Skeletal muscle satellite cell (primary cell): ENCODE measurements around the gene RHOT2.

Experiments used
- H3K27me3 ChIP-seq: 2 replicates; pipeline ENCODE4 v1.7.0; 2013; ENCODE audit warnings: low read length; ENCODE audit not compliant: control insufficient read depth, insufficient read depth
- H3K36me3 ChIP-seq: 2 replicates; pipeline ENCODE4 v1.7.0; 2013; ENCODE audit warnings: mild to moderate bottlenecking, control low read depth, low read length; ENCODE audit not compliant: insufficient read depth
- H3K4me1 ChIP-seq: 2 replicates; pipeline ENCODE4 v1.7.0; 2013; ENCODE audit warnings: low read length; ENCODE audit not compliant: control insufficient read depth, insufficient read depth
- H3K4me2 ChIP-seq: 2 replicates; pipeline ENCODE4 v1.7.0; 2013; ENCODE audit warnings: mild to moderate bottlenecking, low read length
- H3K4me3 ChIP-seq: 2 replicates; pipeline ENCODE4 v1.7.0; 2013; ENCODE audit warnings: low read length
- H3K9ac ChIP-seq: 2 replicates; pipeline ENCODE4 v1.7.0; 2013; ENCODE audit warnings: mild to moderate bottlenecking, low read depth, low read length, moderate library complexity
- H3K9me3 ChIP-seq: replicated peaks from 2 replicates; pipeline ENCODE4 v1.7.0; 2013; ENCODE audit warnings: mild to moderate bottlenecking, control low read depth, low read length

RHOT2 gene

GRCh38 chr16:681746-682427 is 14.0 kb downstream of the RHOT2 start:
- peak overlapping the region; percentile 100 for H3K4me2 ChIP-seq
- peak overlapping the region; percentile 91 for H3K9ac ChIP-seq
- H3K9me3 ChIP-seq = no peaks in the 10 kb centered on the region
- peaks cover 35% of the 10 kb centered on the region for H3K36me3 ChIP-seq
- no peaks in the 10 kb centered on the region for H3K27me3 ChIP-seq
- H3K4me1 ChIP-seq = peaks cover 41% of the 10 kb centered on the region
- H3K4me3 ChIP-seq = peak overlapping the region; percentile 96

- Histone ChIP-seq H3K4me3 (peak overlapping the region; percentile 79), H3K9me3 (no peaks in the 10 kb centered on the region), H3K36me3 (peaks cover 35% of the 10 kb centered on the region), H3K27me3 (no peaks in the 10 kb centered on the region), H3K4me1 (peaks cover 41% of the 10 kb centered on the region), H3K9ac (peak overlapping the region; percentile 76), H3K4me2 (peak overlapping the region; percentile 94)
These were observed 14.8 kb downstream of the RHOT2 start for GRCh38 chr16:682493-683395.

GRCh38 chr16:683396-684070 is 15.6 kb downstream of the RHOT2 start:
- peak overlapping the region; percentile 76 for H3K9ac ChIP-seq
- peak overlapping the region; percentile 79 for H3K4me3 ChIP-seq
- no peaks in the 10 kb centered on the region for H3K9me3 ChIP-seq
- peaks cover 41% of the 10 kb centered on the region for H3K4me1 ChIP-seq
- peak overlapping the region; percentile 94 for H3K4me2 ChIP-seq
- peaks cover 35% of the 10 kb centered on the region for H3K36me3 ChIP-seq
- H3K27me3 ChIP-seq = no peaks in the 10 kb centered on the region

- Histone ChIP-seq H3K9me3 (no peaks in the 10 kb centered on the region), H3K4me1 (peaks cover 45% of the 10 kb centered on the region), H3K4me3 (peak within 1 kb of the TSS; percentile 79), H3K4me2 (peak within 1 kb of the TSS; percentile 97), H3K36me3 (peaks cover 35% of the 10 kb centered on the region), H3K27me3 (no peaks in the 10 kb centered on the region), H3K9ac (peak within 1 kb of the TSS; percentile 76)
These were observed 16.3 kb downstream of the RHOT2 start, which contains the start of gene JMJD8 for GRCh38 chr16:684071-684794. JMJD8 (minus strand) TSS chr16:684334; CDS start chr16:684319, 15 bp downstream.

GRCh38 chr16:684961-685696 is 17.2 kb downstream of the RHOT2 start:
- no peak overlapping the region for H3K4me3 ChIP-seq
- H3K9ac ChIP-seq = no peak overlapping the region
- H3K9me3 ChIP-seq = no peaks in the 10 kb centered on the region
- peaks cover 48% of the 10 kb centered on the region for H3K4me1 ChIP-seq
- no peaks in the 10 kb centered on the region for H3K27me3 ChIP-seq
- peaks cover 35% of the 10 kb centered on the region for H3K36me3 ChIP-seq
- H3K4me2 ChIP-seq = peak overlapping the region; percentile 97

- Histone ChIP-seq H3K36me3 (peaks cover 35% of the 10 kb centered on the region), H3K4me3 (no peak overlapping the region), H3K4me2 (no peak overlapping the region), H3K9me3 (no peaks in the 10 kb centered on the region), H3K9ac (no peak overlapping the region), H3K27me3 (no peaks in the 10 kb centered on the region), H3K4me1 (peaks cover 51% of the 10 kb centered on the region)
These were observed 18.0 kb downstream of the RHOT2 start for GRCh38 chr16:685967-686366.

GRCh38 chr16:686459-687260 is 18.7 kb downstream of the RHOT2 start:
- H3K4me1 ChIP-seq = peaks cover 44% of the 10 kb centered on the region
- H3K36me3 ChIP-seq = peaks cover 29% of the 10 kb centered on the region
- H3K27me3 ChIP-seq = no peaks in the 10 kb centered on the region
- H3K9ac ChIP-seq = no peak overlapping the region
- H3K4me3 ChIP-seq = no peak overlapping the region
- H3K9me3 ChIP-seq = no peaks in the 10 kb centered on the region
- no peak overlapping the region for H3K4me2 ChIP-seq

- H3K36me3 ChIP-seq = peaks cover 21% of the 10 kb centered on the region
- H3K9ac ChIP-seq = no peak overlapping the region
- no peak overlapping the region for H3K4me3 ChIP-seq
- H3K27me3 ChIP-seq = peaks cover 5% of the 10 kb centered on the region
- no peak overlapping the region for H3K4me2 ChIP-seq
- H3K4me1 ChIP-seq = peaks cover 36% of the 10 kb centered on the region
- no peaks in the 10 kb centered on the region for H3K9me3 ChIP-seq
These were observed 19.6 kb downstream of the RHOT2 start for GRCh38 chr16:687499-687898.

GRCh38 chr16:689175-689897 is 21.4 kb downstream of the RHOT2 start:
- Histone ChIP-seq H3K4me2 (peak overlapping the region; percentile 96), H3K9ac (peak overlapping the region; percentile 98), H3K36me3 (peaks cover 12% of the 10 kb centered on the region), H3K4me3 (peak overlapping the region; percentile 100), H3K27me3 (peaks cover 22% of the 10 kb centered on the region), H3K9me3 (no peaks in the 10 kb centered on the region), H3K4me1 (peaks cover 21% of the 10 kb centered on the region)
